Fibroblast of upper back skin (primary cell): ENCODE measurements around the gene USP49.
"Not testable (repeated sequence)": the region's sequence is repeated elsewhere in the genome, so short reads cannot be mapped to it uniquely, and the experiment has no call there.

Source experiments
- DNase-seq: peaks from one replicate; pipeline ENCODE4 v3.0.0-alpha.2; 2013

USP49 gene

GRCh38 chr6:41895300-41896233, at the start of gene USP49:
Gene USP49, minus strand, starts transcription at chr6:41895375. Its CDS starts 88,392 bp downstream, at chr6:41806983.
- DNase-seq: peak; percentile 73

GRCh38 chr6:41943456-41943855, 48.3 kb upstream of the USP49 start:
- no peak for DNase-seq

GRCh38 chr6:41942882-41943281, 47.7 kb upstream of the USP49 start:
- not testable (repeated sequence) for DNase-seq

- DNase-seq: no peak
Measured at GRCh38 chr6:41942067-41942851, 47.1 kb upstream of the USP49 start.

GRCh38 chr6:41941280-41942066, 46.3 kb upstream of the USP49 start, which contains the start of gene CCND3:
Gene CCND3, minus strand, starts transcription at chr6:41941808. Its CDS starts 159 bp downstream, at chr6:41941649.
- peak; percentile 91 for DNase-seq

GRCh38 chr6:41940759-41941279, 45.6 kb upstream of the USP49 start:
- peak; percentile 24 for DNase-seq

GRCh38 chr6:41939848-41940758, 44.9 kb upstream of the USP49 start:
- peak; percentile 71 for DNase-seq

- peak; percentile 49 for DNase-seq
Measured at GRCh38 chr6:41939176-41939847, 44.1 kb upstream of the USP49 start.

GRCh38 chr6:41938590-41939175, 43.5 kb upstream of the USP49 start:
- no peak for DNase-seq

- no peak for DNase-seq
Measured at GRCh38 chr6:41937861-41938574, 42.8 kb upstream of the USP49 start.

GRCh38 chr6:41937472-41937860, 42.3 kb upstream of the USP49 start:
- no peak for DNase-seq

GRCh38 chr6:41936073-41936837, 41.1 kb upstream of the USP49 start:
- DNase-seq: peak; percentile 83

GRCh38 chr6:41935685-41936072, 40.5 kb upstream of the USP49 start:
- DNase-seq: no peak

- no peak for DNase-seq
Measured at GRCh38 chr6:41935193-41935574, 40.0 kb upstream of the USP49 start.

- DNase-seq: no peak
Measured at GRCh38 chr6:41934278-41935192, 39.4 kb upstream of the USP49 start.

- no peak for DNase-seq
Measured at GRCh38 chr6:41932378-41932777, 37.2 kb upstream of the USP49 start.

GRCh38 chr6:41931792-41932191, 36.6 kb upstream of the USP49 start:
- DNase-seq: no peak

- no peak for DNase-seq
Measured at GRCh38 chr6:41929924-41930323, 34.7 kb upstream of the USP49 start.
